Ammon's horn (tissue), 1 donor: ENCODE measurements around the gene SLC13A5.

Source experiments
- DNase-seq: peaks from one replicate; pipeline ENCODE4 v3.0.0-alpha.2; 2016; ENCODE audit warnings: low spot score

The SLC13A5 gene

GRCh38 chr17:6638046-6638908, 74.9 kb downstream of the SLC13A5 start:
- no peak for DNase-seq

- no peak for DNase-seq
Measured at GRCh38 chr17:6637458-6637840, 75.7 kb downstream of the SLC13A5 start.

GRCh38 chr17:6636616-6637457, 76.3 kb downstream of the SLC13A5 start:
- DNase-seq: no peak

- no peak for DNase-seq
Measured at GRCh38 chr17:6636105-6636504, 77.1 kb downstream of the SLC13A5 start.
